Amniotic epithelial cell (primary cell): ENCODE results near the gene ANKRD50.
A peak's percentile ranks its signal among the peaks of the same experiment; 100 is the strongest.

Source experiments
- DNase-seq: peaks from one replicate; pipeline ENCODE4 v3.0.0-alpha.2; 2010; ENCODE audit warnings: low read depth

The ANKRD50 gene, protein sequence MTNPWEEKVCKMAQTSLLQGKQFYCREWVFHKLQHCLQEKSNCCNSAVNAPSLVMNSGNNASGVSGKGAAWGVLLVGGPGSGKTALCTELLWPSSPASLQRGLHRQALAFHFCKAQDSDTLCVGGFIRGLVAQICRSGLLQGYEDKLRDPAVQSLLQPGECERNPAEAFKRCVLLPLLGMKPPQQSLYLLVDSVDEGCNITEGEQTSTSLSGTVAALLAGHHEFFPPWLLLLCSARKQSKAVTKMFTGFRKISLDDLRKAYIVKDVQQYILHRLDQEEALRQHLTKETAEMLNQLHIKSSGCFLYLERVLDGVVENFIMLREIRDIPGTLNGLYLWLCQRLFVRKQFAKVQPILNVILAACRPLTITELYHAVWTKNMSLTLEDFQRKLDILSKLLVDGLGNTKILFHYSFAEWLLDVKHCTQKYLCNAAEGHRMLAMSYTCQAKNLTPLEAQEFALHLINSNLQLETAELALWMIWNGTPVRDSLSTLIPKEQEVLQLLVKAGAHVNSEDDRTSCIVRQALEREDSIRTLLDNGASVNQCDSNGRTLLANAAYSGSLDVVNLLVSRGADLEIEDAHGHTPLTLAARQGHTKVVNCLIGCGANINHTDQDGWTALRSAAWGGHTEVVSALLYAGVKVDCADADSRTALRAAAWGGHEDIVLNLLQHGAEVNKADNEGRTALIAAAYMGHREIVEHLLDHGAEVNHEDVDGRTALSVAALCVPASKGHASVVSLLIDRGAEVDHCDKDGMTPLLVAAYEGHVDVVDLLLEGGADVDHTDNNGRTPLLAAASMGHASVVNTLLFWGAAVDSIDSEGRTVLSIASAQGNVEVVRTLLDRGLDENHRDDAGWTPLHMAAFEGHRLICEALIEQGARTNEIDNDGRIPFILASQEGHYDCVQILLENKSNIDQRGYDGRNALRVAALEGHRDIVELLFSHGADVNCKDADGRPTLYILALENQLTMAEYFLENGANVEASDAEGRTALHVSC (N-terminal part only)

DNA sequence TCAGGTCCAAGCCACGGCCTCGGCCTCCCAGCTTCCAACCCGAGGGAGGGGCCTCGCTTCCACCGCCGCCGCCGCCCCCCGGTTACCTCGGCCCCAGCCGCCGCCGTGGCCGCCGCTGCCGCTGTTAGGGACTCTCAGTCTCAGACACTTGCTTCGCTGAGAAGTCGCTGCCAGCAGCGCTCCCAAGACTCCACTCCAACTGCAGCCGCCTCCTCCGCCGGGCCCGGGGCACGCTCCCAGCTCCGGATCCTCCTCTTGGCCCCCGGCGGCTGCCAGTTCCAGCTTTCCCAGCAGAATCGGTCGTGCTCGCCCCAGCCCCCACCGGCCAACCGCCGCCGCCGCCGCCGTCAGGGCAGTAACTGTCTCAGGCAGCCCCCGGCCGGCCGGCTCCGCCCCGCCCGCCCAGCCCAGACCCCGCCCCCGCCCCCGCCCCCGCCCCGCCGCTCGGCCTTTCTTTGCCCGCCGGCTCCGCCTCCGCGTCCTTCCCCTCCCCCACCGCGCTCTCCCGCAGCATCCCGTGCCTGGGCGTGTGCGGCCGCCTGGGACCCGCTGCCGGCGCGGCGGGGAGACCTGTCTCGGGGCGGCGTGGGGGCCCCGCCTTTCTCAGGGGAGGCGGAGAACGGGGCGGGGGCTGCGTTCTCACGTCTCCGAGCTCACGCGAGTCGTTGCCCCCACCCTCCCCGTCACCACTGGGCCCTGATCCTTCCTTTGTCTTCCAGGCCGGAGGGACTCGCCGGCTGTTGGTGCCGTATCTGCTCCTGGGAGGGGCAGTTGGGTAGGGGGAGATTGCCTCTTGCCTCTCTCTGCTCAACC lies at the start of gene ANKRD50:
ANKRD50 (minus strand) TSS at position 361 of the 813 bp plus-strand sequence. CDS start 2,221 bp downstream, outside the sequence.
- peak; percentile 91 for DNase-seq

DNA sequence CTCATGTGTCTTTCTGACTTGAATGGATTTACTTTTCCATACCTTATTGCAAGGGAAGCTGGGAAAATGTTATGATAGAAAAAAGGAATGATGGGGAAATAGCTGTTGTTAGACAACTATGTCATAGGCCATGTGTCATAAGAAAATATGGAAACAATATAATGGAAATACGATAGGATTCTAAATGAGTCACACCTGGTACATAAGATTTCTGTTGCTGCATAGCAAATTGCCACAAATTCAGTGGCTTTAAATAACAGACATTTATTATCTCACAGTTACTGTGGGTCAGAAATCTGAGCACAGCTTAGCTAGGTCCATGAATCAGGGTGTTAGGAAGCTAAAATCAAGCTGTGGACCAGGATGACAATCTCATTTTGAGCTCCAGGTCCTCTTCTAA lies 44.6 kb upstream of the ANKRD50 start:
- DNase-seq, result no peak

DNA sequence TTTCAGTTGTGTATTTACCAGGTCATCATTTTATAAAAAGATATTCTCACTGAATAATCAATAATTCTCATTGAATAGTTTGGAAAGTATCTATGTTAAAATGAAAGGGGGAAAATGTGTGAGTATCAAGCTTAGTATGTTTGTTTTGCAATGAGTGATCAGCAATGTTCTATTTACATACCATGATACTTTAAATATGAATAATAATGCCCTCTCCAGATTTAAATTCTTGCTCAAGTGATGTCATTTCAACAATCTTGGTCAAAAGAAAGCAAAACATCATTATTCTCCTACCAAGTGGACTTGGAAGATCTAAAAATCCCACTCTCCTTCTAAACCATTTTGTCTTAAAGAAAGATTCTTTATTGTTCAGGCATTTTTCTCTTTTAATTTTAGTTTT lies 42.1 kb upstream of the ANKRD50 start:
- no peak for DNase-seq

GRCh38 chr4:124753941-124754581 lies 41.5 kb upstream of the ANKRD50 start:
- DNase-seq, result no peak

- DNase-seq, result no peak
Measured at GRCh38 chr4:124749421-124749820, 36.9 kb upstream of the ANKRD50 start.

DNA sequence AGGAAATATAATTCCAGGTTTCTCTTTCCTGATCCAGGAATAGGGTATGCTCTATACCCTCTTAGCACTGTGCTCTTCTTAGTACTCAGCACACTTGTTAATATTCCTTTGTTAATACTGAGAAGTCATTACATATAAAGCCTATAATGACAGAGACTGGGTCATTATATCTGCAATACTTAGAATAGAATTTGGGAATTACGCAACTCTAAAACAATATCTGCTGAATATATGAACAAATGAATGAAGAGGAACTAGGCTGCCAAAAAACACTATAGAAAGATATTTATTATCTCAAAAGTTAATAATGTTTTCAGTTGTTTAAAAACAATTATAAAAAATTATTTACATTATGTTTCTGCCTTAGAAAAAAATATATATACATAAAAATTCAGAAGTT lies 36.4 kb upstream of the ANKRD50 start:
- no peak for DNase-seq

DNA sequence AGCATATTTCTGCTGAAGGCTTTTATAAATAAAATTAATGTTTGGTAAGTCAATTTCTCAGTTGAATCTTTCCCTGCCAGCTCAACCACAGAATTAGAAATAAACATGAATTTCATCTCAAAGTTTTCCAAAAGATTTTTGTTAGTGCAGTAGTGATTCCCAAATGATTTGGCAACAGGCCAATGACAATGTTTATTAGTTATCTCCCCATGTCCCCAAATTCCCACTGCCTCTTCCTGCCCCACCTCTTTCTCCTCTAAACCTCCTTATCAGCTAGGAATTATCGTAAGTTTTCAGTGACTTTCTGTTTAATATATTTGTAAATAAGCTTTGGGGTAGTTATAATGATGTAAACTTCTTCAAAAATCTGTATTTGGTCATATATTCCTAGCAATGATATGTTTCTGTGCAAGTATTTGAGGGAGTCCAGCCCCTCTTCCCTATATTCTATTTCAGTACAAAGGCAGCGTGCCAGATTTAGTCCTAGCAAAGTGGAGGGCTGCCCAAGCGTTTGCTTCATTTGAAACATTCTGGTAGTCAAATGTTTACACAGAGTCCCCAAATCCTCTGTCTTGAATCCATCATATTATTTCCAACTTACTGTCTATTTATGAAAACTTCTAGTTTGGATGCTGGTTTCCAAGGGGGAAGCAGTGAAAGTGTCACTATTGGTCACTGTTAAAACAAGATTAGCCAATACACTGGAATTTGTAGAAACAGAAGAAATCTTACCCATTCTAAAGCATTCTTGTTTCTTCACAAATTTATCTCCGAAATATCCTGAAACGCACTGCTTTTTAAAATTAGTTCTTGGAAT lies 33.7 kb upstream of the ANKRD50 start:
- no peak for DNase-seq

GRCh38 chr4:124743711-124744110 lies 31.2 kb upstream of the ANKRD50 start:
- DNase-seq, result no peak

DNA sequence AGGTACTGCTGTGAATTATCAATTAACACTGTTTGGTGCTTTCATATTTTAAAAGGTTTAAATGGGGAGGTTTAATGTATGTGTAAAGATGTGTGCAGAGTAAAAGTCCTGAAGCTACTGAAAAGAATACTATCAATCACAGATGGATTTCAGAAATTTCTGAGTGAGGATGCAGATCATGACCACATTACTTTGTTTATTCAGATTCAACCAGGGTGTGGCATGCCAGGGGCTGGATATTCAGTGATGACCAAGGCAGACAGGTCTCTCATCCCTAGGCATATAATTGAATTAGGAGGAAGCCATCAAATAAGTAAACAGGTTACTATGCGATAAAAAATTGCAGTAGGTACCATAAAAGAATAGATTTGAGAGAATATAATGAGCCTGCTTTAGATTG lies 28.0 kb upstream of the ANKRD50 start:
- DNase-seq, result no peak

GRCh38 chr4:124738994-124739393 lies 26.5 kb upstream of the ANKRD50 start:
- no peak for DNase-seq

GRCh38 chr4:124737619-124738018 lies 25.1 kb upstream of the ANKRD50 start:
- DNase-seq, result no peak

DNA sequence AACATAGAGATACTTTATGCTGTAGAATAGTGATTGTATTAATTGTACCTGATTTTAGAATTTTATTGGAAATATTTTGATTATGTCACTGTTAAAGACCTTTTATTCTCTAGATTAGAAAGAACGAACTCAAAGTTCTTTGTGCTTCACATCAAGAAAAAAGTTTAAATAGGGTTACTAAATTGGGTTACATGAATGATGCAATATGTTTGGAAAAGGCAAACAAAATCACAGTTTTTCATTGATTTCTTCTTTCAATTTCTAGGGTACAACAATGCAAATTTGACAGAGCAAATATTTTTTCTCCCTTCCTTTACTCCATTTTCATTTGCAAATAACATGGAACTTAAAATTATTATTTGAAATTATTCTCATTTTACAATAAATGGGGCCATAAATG lies 24.0 kb upstream of the ANKRD50 start:
- no peak for DNase-seq

DNA sequence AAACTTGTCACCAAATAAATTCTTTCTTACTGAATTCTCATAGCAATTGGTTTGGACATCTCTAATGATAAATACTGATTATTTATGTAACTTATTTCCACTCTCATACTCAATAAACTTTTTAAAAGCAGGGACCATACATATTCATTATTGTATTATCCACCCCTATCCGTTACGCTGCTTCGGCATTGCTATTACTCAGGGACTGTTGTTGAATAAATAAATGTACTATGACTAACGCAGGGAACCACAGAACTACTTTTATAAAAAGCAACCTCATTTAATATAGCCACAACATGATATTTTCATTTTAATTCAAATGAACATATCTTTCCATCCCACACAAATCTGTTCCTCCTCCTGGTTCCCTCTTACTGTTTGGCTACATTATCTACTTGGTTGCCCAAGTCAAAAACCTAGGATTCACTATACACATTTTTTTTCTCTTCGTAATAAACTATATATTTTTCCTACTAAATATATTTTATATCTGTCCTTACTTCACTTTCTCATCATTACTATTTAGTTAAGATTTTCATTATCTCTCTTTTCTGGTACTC lies 14.9 kb upstream of the ANKRD50 start:
- no peak for DNase-seq

GRCh38 chr4:124726269-124726668 lies 13.7 kb upstream of the ANKRD50 start:
- DNase-seq, result no peak

DNA sequence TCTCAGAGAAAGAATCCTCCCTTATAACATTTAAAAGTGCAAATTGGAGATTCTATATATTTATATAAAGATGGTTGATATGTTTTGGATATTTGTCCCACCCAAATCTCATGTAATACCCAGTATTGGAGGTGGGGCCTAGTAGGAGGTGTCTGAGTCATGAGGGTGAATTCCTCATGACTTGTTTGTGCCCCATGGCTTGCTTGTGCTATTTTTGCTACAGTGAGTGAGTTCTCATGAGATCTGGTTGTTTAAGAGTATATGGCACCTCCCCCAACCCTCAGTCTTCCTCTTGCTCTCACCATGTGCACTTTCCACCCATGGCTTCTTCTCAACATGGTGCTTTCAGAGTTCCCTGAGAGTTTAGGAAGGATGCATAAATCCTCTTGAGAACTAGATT lies 9.5 kb upstream of the ANKRD50 start:
- no peak for DNase-seq

GRCh38 chr4:124717101-124717500 lies 4.6 kb upstream of the ANKRD50 start:
- DNase-seq, result no peak

DNA sequence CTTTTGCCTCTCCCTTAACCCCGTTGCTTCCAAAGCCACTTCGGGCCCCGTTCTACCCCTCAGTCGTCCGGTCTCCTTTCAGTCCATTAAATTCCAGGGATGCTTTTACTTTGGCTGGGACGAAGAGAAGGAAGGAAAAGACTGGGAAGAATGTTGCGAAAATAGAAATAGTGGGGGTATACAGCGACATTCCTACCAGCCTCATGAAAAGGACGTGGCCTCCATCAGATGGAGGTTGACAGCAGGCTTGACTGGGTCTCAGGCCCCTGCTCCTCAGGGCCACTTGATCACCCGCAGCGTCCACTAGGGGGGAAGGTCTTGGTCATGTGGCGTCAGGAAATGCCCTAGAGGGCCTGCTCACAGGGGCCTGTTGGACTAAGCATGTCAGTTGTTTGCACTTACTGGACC lies 657 bp upstream of the ANKRD50 start:
- peak; percentile 76 for DNase-seq

DNA sequence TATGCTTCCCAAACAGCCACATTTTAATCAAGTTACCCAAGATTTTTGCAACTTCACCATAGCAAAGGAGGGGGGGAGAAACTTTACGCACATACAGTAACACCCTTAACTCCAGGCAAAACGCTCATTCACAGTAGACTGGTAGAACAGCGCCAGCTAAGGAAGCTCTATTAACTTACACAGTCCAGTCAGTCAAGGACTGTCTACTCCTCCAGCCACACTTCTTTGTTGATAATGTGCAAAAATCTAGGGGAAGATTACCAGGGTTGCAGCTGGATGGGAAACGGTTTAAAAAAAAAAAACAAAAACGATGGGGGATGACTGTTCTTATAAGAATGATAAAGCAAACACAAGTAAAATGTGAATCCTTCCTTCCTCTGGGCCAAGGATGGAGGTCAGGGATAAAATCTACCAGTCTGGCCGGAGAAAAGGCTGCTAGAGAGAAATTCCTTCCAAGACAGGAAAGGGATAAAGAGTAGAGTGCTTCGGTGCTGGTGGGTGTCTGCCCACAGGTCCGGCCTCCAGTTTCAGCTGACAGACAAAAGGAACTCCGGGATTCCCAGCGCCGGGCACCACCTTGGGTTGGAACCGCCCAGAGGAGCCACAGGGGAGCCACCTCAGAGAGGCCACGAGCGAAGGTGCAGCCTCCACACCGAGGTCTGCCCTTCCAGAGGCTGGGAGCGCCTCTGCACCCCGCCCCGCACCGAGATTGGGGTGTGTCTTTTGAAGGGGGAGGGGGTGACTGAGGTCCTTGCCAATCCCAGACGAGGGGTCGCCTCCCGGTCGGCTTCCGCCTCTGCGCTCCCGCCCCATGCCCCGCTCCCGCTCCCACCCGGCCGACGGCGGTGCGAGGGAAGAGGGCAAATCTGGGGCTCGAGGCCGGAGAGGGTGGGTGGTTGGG lies 811 bp downstream of the ANKRD50 start:
- peak; percentile 83 for DNase-seq

- DNase-seq, result peak; percentile 29
Measured at GRCh38 chr4:124710911-124711310, 1.6 kb downstream of the ANKRD50 start.
